Measurements from ENCODE around the gene PKNOX2.

Gene PKNOX2

DNA sequence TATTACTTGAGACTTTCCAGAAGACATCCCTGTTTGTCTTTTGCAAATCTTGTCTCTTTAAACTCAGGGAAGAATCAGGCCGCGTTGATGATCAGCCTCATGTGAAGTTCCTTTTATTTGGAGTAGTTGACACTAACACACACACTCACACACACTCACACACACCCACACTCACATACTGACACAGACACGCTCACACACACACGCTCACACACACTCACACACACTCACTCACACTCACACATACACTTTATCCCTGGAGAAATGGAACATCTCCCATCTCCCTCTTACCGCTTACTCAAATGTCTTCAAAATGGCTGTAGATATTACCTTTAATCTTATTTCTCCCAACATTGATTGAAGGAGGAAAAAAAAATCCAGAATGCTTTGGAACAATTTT lies 129.0 kb downstream of the PKNOX2 start:
- TF ChIP-seq, protein P1, sequence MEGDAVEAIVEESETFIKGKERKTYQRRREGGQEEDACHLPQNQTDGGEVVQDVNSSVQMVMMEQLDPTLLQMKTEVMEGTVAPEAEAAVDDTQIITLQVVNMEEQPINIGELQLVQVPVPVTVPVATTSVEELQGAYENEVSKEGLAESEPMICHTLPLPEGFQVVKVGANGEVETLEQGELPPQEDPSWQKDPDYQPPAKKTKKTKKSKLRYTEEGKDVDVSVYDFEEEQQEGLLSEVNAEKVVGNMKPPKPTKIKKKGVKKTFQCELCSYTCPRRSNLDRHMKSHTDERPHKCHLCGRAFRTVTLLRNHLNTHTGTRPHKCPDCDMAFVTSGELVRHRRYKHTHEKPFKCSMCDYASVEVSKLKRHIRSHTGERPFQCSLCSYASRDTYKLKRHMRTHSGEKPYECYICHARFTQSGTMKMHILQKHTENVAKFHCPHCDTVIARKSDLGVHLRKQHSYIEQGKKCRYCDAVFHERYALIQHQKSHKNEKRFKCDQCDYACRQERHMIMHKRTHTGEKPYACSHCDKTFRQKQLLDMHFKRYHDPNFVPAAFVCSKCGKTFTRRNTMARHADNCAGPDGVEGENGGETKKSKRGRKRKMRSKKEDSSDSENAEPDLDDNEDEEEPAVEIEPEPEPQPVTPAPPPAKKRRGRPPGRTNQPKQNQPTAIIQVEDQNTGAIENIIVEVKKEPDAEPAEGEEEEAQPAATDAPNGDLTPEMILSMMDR (IDR thresholded peaks at IDR 0.05; ENCODE audit: extremely low read depth, missing control alignments): no peak
- no peak for DNase-seq (ENCODE audit: low spot score)

DNA sequence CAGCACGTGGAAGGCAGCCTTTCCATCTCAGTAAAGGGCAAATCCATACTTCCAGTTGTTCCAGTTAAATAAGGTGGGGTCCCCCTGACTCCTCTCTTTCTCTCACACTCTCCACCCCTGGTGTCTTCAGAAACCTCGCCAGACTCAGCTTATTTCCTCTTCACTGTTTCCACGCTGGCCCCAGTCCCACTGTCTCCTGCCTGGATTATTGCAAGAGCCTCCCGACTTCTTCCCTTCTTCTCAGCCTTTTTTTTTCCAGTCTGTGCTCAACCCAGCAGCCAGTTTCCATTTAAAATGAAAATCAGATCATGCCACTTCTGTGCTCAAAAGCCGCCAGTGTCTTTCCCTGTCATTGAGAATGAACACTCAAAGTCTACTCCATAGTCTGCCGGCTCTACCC lies 131.4 kb downstream of the PKNOX2 start:
- TF ChIP-seq, protein P1 (IDR thresholded peaks at IDR 0.05; ENCODE audit: extremely low read depth, missing control alignments): no peak

DNA sequence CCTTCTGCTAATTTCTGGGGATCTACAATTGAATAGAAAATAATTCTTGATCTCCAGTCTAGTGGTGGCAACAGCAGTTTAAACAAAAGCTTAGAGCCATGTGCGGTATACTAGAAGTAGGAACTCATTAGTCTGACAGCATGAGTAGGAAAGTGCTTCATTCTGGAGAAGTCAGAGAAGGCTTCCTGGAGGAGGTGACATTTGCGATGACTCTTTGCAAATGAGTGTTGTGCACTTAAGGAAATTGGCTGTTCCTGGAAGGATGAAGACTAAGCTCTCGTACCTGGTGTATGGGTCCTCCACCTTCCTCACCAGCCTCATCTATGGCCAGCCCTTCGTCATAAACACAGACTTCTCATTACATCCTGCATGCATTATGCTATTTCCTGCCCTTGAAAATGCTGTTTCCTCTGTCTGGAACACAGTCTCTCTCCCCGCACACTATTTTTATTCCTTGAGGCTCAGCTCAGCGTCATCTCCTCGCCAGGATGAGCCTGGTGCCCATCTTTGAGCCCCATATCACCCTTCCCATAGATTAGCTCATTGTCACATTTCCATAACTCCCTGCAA lies 132.9 kb downstream of the PKNOX2 start:
- TF ChIP-seq, protein P1 (IDR thresholded peaks at IDR 0.05; ENCODE audit: extremely low read depth, missing control alignments): no peak
- no peak for DNase-seq (ENCODE audit: low spot score)

More for the DNA sequence above, 131.4 kb downstream of the PKNOX2 start:
- no peak for DNase-seq (ENCODE audit: low spot score)

DNA sequence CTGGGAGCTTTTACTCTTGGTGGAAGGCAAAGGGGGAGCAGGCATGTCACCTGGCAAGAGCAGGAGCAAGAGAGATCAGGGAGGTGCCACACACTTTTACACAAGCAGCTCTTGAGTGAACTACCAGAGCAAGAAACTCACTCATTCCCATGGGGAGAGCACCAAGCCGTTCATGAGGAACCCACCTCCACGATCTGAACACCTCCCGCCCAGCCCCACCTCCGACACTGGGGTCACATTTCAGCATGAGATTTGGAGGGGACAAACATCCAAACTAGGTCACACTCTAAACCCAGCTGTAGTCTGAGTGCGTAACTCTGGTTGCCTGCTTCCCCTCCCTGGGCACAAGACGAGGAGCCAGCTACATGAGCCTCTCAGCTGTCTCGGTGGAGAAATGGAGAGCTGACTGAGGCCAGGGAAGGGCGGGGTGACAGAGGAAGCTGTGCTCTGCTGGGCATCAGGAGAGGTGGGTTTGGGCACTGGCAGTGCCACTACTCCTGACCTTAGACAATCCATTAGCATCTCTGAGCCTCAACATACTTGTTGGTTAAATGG lies 134.6 kb downstream of the PKNOX2 start:
- DNase-seq (ENCODE audit: low spot score): no peak
- TF ChIP-seq, protein P1 (IDR thresholded peaks at IDR 0.05; ENCODE audit: extremely low read depth, missing control alignments): no peak

DNA sequence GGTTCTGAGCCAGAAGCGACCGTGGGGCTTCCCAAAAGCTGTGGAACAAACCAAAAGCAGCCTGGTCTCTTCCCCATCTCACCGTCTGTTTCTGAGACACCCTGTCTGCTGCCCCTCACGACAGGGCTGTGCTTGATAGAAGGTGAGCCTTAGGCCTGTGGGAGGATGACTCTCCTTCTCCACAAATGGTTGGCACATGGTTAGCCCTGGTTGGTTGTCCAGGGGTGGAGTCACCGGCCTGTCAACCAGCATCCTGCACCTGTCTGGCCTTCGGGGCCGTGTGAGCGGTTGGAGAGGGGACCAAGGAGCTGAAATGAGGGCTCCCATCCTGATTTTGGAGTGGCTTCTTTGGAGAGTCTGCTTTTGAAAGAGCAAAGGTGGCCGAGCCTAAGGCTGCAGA lies 135.3 kb downstream of the PKNOX2 start:
- no peak for DNase-seq (ENCODE audit: low spot score)
- TF ChIP-seq, protein P1 (IDR thresholded peaks at IDR 0.05; ENCODE audit: extremely low read depth, missing control alignments): no peak

DNA sequence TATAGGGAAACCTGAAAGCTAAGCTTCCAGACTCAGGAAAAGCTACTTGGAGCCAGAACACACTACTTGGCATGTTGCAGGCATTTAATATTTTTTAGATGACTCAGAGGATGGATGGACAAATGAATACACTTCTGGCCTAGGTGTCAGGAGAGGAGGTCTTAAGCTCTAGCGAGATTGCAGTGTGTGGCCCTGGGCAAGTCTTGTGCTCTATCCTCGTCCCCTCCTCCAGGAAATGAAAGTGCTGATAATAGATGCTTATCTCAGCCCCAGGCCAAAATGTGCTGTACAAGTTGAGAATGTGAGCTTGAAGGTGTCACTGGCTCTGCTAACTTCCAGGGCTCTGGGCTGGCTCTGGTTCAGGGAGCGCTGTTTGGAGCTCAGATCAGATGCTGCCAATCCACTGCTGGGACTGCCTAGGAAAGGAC lies 136.3 kb downstream of the PKNOX2 start:
- DNase-seq (ENCODE audit: low spot score): no peak
- TF ChIP-seq, protein P1 (IDR thresholded peaks at IDR 0.05; ENCODE audit: extremely low read depth, missing control alignments): no peak

DNA sequence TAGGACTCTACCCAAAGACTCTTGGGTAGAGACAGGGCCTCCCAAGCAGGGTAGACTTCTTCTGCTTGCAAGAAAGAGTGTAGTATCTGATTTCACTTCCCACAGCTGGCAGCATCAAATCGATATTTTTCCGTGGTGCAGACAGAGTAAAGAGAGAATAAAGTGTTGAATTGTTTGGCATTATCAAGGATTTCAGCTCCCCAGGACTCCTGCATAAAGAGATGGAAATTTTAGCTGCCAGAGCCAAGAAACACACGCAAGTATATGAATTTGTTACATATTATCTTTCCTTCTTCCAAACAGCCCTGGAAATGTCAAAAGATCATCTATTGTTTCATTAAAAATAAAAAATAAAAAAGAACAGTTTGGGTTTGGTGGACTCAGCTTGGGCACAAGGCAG lies 136.8 kb downstream of the PKNOX2 start:
- TF ChIP-seq, protein P1 (IDR thresholded peaks at IDR 0.05; ENCODE audit: extremely low read depth, missing control alignments): no peak
- DNase-seq (ENCODE audit: low spot score): no peak

All from GM20000 (cell line).